ENCODE results near the gene ZNF346.

The ZNF346 gene

GRCh38 chr5:177098470-177099141 lies 76.1 kb downstream of the ZNF346 start:
- TF ChIP-seq GATA1 (IDR thresholded peaks at IDR 0.05; ENCODE audit: low read depth, low read length) (no peak), POLR2A (IDR thresholded peaks at IDR 0.05; ENCODE audit: low read length) (no peak)
- no peak for DNase-seq

DNA sequence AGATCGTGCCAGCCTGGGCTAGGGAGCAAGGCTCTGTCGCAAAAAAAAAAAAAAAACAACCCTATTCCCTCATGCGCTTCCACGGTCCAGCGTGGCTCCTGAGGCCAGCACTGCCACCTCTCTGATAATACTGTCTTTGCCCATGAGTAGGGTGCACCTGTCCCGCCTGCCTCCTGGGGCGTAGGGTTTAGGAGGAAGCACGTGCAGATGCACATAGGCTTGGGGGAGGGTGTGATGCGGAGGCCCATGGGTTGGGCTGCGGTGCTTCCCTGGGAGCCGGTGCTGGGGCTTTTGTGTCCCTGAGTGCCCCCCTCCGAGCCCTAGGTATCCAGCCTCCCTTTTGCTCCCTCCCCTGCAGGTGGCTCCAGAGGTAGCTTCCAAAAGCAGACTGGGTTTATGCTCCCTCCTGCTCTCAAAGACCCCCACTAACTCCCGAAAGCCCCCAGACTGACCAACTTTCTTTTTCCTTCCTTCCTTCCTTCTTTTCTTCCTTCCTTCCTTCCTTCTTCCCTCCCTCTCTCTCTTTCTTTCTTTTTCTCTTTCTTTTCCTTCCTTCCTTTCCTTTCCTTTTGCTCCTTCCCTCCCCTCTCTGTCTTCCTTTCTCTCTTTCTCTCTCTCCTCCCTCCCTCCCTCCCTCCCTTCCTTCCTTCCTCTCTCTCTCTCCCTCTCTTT lies 77.1 kb downstream of the ZNF346 start:
- DNase-seq, result no peak
- TF ChIP-seq POLR2A (IDR thresholded peaks at IDR 0.05; ENCODE audit: low read length) (no peak), GATA1 (IDR thresholded peaks at IDR 0.05; ENCODE audit: low read depth, low read length) (no peak)

DNA sequence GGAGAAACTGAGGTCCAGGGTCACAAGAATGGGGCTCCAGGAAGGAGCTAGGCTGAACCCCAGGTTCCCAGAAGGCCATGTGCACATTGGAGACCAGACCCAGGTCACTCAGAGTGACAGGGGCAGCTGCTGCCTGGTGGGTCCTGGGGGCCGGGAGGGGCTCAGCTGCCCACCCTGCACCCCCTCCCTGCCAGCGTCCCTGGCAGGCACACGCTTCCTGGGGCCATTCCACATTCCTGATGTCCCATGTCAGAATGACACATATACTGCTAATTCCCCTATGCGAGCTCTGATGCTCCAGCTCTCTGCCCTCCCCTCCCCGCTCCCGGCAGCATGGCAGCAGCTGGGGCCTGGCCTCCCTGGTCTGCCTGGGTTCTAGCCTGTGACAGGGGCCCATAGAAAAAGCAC lies 78.2 kb downstream of the ZNF346 start:
- TF ChIP-seq GATA1 (IDR thresholded peaks at IDR 0.05; ENCODE audit: low read depth, low read length), result no peak
- no peak for TF ChIP-seq POLR2A (IDR thresholded peaks at IDR 0.05; ENCODE audit: low read length)
- DNase-seq, result no peak

DNA sequence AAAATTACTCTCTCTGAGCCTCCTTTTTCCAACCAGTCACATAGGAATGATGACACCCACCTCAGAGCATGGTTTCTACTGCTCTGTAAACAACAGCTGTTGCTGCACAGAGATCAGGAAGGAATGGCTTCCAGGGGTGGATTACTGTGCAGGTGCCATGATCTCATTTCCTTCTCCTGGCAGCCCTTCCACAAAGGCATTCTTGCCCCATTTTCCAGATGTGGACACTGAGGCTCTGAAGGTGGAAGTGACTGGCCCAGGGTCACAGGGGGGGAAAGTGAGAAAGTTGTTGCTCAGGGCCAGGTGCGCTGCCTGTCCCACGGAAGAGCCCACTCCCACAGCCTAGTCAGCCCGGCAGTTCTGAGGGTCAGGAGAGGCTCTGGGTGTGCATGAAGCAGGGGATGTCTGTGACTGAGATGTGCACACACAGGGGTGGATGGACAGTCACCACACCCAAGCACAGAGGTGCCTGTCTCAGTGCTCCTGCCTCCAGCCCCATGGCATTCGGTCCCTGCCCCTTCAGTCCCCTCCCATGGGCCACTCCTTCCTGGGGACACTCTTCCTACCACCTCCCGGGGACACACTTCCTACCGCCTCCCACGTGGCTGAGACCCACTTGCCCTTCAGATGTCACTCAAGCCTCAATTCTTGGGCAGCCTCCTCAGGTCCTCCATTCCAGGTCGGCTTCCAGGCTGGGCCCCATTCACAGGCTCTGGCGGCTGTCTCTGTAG lies 81.2 kb downstream of the ZNF346 start:
- DNase-seq, result no peak
- TF ChIP-seq GATA1 (IDR thresholded peaks at IDR 0.05; ENCODE audit: low read depth, low read length), result no peak
- no peak for TF ChIP-seq POLR2A (IDR thresholded peaks at IDR 0.05; ENCODE audit: low read length)

GRCh38 chr5:177105691-177106476 lies 83.4 kb downstream of the ZNF346 start:
- no peak for DNase-seq
- TF ChIP-seq POLR2A (IDR thresholded peaks at IDR 0.05; ENCODE audit: low read length) (no peak), GATA1 (IDR thresholded peaks at IDR 0.05; ENCODE audit: low read depth, low read length) (no peak)

DNA sequence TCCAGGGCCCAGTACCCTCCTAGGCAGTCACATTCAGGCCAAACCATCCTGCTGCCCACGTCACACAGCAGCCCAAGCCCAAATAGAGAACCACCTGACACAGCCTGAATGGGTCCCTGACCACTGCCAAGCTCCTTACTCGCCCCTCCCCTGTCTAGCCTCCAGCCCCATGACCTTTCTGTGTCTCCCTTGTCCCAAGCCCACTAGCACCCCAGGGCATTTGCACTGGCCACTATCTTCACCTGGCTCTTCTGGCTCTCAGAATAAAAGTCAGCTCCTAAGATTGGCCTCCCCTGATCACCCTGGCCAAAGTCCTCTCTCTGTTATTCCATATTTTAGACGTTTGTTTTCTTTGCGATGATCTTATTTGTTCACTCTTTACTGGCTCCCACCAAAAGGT lies 84.7 kb downstream of the ZNF346 start:
- DNase-seq, result no peak
- TF ChIP-seq GATA1 (IDR thresholded peaks at IDR 0.05; ENCODE audit: low read depth, low read length) (no peak), POLR2A (IDR thresholded peaks at IDR 0.05; ENCODE audit: low read length) (no peak)

GRCh38 chr5:177109810-177110209 lies 87.3 kb downstream of the ZNF346 start:
- no peak for TF ChIP-seq GATA1 (IDR thresholded peaks at IDR 0.05; ENCODE audit: low read depth, low read length)
- no peak for TF ChIP-seq POLR2A (IDR thresholded peaks at IDR 0.05; ENCODE audit: low read length)
- no peak for DNase-seq

DNA sequence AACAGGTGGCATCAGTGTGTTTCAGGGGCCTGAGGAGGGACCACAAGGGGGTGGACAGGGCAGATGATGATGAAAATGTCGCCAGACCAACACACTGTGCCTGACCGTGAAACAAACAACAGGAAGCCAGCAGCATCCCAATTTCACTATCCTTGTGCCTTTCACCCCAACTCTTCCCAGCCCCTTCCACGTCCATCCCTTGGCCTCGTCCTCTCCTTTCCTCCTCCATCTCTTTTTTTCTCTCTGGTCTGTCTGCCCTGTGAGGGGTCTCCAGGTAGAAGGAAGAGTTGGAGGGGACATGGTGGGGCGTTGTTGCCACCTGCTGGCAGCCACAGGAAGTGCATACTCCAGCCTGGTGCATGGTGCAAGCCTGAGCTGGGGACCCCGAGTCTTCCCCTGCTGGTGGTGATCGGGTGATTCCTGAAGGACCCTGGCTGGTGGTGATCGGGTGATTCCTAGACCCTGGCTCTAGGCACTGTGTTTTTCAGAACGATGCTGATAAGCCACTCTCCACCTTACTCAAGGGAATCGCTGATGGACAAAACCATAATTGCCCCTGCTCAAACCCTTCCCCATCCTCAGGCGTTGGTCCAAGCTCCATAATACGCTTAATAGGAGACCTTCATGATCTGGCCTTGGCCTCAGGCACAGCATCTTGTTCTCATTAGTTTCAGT lies 89.4 kb downstream of the ZNF346 start:
- DNase-seq, result peak; percentile 56 to 76
- TF ChIP-seq GATA1 (IDR thresholded peaks at IDR 0.05; ENCODE audit: low read depth, low read length), result no peak
- TF ChIP-seq POLR2A (IDR thresholded peaks at IDR 0.05; ENCODE audit: low read length), result no peak

- TF ChIP-seq GATA1 (IDR thresholded peaks at IDR 0.05; ENCODE audit: low read depth, low read length) (no peak), POLR2A (IDR thresholded peaks at IDR 0.05; ENCODE audit: low read length) (no peak)
- no peak for DNase-seq
Measured at GRCh38 chr5:177112589-177113220, 90.2 kb downstream of the ZNF346 start.

DNA sequence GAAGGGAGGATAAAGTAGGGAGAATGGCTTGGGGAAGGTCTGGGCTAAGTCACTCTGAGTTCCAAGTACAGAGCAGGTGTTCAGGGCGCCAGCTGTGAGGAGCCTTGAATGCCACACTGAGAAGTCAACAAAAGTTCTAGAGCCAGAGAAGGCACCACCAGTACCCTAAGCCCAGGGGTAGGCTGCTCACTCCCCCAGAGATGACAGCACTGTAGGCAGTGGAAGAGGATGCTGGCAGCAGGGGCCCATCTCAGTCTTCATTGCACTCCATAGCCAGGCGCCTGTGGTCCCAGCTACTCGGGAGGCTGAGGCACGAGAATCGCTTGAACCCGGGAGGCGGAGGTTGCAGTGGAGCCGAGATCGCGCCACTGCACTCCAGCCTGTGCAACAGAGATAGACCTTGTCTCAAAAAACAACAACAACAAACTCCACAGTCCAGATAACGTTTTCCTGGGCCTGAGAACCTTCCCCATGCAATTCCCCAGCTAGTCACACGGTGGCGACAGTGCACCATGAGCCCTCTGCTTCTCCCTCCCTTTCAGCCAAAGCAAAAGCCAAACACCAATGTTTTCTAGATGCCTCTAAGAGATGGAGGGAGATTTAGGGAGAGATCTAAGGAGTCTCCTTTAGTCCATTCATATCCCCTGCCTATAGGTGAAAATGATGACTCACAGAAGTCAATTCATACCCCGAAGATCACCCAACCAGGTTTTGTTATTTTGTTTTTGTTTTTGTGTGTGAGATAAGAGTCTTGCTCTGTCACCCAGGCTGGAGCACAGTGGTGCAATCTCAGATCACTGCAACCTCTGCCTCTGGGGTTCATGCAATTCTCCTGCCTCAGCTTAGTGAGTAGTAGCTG lies 91.3 kb downstream of the ZNF346 start:
- no peak for TF ChIP-seq POLR2A (IDR thresholded peaks at IDR 0.05; ENCODE audit: low read length)
- peak; percentile 24 for TF ChIP-seq GATA1 (IDR thresholded peaks at IDR 0.05; ENCODE audit: low read depth, low read length)
- DNase-seq, result peak; percentile 93 to 94

DNA sequence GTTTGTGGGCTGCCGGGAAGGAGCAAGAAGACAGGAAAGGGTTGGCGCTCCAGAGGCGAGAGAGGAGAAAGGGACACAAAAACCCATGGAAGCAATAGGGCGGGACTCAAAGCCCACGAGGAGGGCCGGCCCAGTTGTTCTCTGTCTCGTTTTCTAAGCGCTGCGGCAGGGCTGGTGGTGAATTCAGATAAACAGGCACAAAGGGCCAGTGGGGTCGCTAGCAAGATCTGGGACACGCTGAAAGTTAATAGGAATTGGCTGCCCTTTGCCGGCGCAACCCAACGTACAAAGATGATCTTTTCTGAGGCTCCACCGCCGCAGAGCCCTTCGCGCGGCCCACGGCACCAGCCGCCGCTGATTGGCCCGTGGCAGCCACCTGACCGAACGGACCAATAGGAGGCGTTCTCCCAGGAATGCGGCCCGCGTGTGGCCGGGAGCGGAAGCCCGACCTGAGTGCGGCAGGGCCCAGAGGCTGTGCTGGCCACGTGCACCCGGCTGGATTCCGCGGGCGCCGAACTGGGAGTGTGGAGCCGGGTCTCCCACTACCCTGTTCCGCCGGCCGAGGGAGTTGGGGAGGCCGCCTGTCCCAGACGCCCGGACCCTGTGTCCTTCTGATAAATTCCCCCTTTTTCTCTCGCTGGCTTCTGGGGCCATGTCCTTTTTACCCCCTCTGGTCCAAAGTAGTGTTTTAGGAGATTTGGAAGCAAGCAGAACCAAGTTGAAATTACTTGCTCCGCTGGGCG lies 94.3 kb downstream of the ZNF346 start:
- DNase-seq, result peak; percentile 82 to 83
- TF ChIP-seq POLR2A (IDR thresholded peaks at IDR 0.05; ENCODE audit: low read length) (peak; percentile 40), GATA1 (IDR thresholded peaks at IDR 0.05; ENCODE audit: low read depth, low read length) (no peak)
